HepG2 (cell line): ENCODE data around the gene TMEM170B. TPM values are rescaled to one million over a fixed set of nuclear protein-coding genes. Genes with fewer than 3 reads are reported as not detected.

ENCODE experiments used
- ATAC-seq: fragments of 200-7000 bp; cut with Tn5 transposase; 3 replicates; pipeline ENCODE4 v1.9.1; 2020; ENCODE audit warnings: mild to moderate bottlenecking, moderate library complexity
- BruUV-seq: library from RNA; stranded (reverse); fragments of 400-500 nt; replicated peaks from 2 replicates; lab custom pipeline; 2021; lab: Mats Ljungman, UMichigan
- CTCF ChIA-PET: fragments of 300-600 bp; formaldehyde crosslinking; extraction: SDS; loops from one replicate; lab custom pipeline; 2021; ENCODE audit warnings: low total read pairs, inconsistent platforms, low intra/inter-chr PET ratio; lab: Yijun Ruan, JAX
- POLR2A ChIA-PET: fragments of 350-600 bp; sonication (Branson Sonifier 250); formaldehyde crosslinking; loops from one replicate; lab custom pipeline; 2020; ENCODE audit warnings: antibody characterized with exemption, inconsistent platforms; lab: Yijun Ruan, JAX
- DNase-seq: peaks from one replicate; pipeline ENCODE4 v3.0.0-alpha.2; 2015; ENCODE audit warnings: low spot score
- FAIRE-seq: peaks from 3 replicates; lab custom pipeline; 2011; peaks lifted over from hg19 to GRCh38; lab: Jason Lieb, UNC
- H2AFZ ChIP-seq: one replicate; pipeline ENCODE4 v1.6.1; 2011; ENCODE audit warnings: low read length, inconsistent platforms
- H3K27ac ChIP-seq: fragments of 300-600 bp; 3 replicates; pipeline ENCODE4 v1.8.0; 2011; ENCODE audit warnings: mixed run types, mild to moderate bottlenecking, mixed read lengths, low read length, inconsistent platforms; ENCODE audit not compliant: insufficient read depth; ENCODE audit errors: extremely low read length
- H3K27me3 ChIP-seq, 2 experiments: fragments of 200-600 bp in 1 of 2; 2 replicates in 1 of 2; 3 replicates in 1 of 2; pipeline versions ENCODE4 v1.6.0 to v1.8.0; 2011; ENCODE audit warnings: low read length in 2 of 2, mild to moderate bottlenecking in 2 of 2, moderate library complexity in 2 of 2, inconsistent platforms in 1 of 2; ENCODE audit not compliant: insufficient read depth in 2 of 2, control insufficient read depth in 1 of 2
- H3K36me3 ChIP-seq, 2 experiments: fragments of 200-600 bp in 1 of 2; replicated peaks in 1 of 2; 2 replicates in 1 of 2; 3 replicates in 1 of 2; pipeline versions ENCODE4 v1.5.1 to v1.8.0; 2011; ENCODE audit warnings: low read length in 2 of 2, inconsistent platforms in 1 of 2; ENCODE audit not compliant: insufficient read depth in 2 of 2, control insufficient read depth in 1 of 2
- H3K4me1 ChIP-seq: 2 replicates; pipeline ENCODE4 v1.5.1; 2012; ENCODE audit warnings: low read length, inconsistent platforms; ENCODE audit not compliant: insufficient read depth
- H3K4me2 ChIP-seq: 2 replicates; pipeline ENCODE4 v1.6.0; 2011; ENCODE audit warnings: low read depth, low read length, inconsistent platforms
- H3K4me3 ChIP-seq, 3 experiments: fragments of 200-600 bp in 1 of 3; sonication (generic), shearing (Covaris generic) in 1 of 3; replicated peaks in 1 of 3; 2 replicates each; pipeline ENCODE4 v1.5.1; 2011 to 2016; ENCODE audit warnings: low read length in 3 of 3, inconsistent platforms in 2 of 3, low read depth in 2 of 3, mild to moderate bottlenecking in 2 of 3, control low read depth in 1 of 3, mixed read lengths in 1 of 3; ENCODE audit not compliant: insufficient read depth in 1 of 3
- H3K79me2 ChIP-seq: one replicate; pipeline ENCODE4 v1.6.1; 2011; ENCODE audit warnings: low read length, inconsistent platforms; ENCODE audit not compliant: insufficient read depth
- H3K9ac ChIP-seq: 2 replicates; pipeline ENCODE4 v1.6.0; 2011; ENCODE audit warnings: mild to moderate bottlenecking, low read depth, low read length, inconsistent platforms; ENCODE audit not compliant: insufficient read depth
- H3K9me3 ChIP-seq: 2 replicates; pipeline ENCODE4 v1.5.1; 2012; ENCODE audit warnings: mild to moderate bottlenecking, low read length
- H4K20me1 ChIP-seq: 2 replicates; pipeline ENCODE4 v1.6.0; 2011; ENCODE audit warnings: inconsistent platforms, mild to moderate bottlenecking, low read length, moderate library complexity; ENCODE audit not compliant: insufficient read depth
- CAMTA2 ChIP-seq: sonication (generic); formaldehyde crosslinking; IDR thresholded peaks from 2 replicates; pipeline ENCODE4 v1.4.0; 2020; ENCODE audit warnings: mild to moderate bottlenecking, missing genetic modification reagents, borderline replicate concordance
- MED1 ChIP-seq: sonication (generic); formaldehyde crosslinking; IDR thresholded peaks from 2 replicates; pipeline ENCODE4 v1.4.0; 2020; ENCODE audit warnings: missing genetic modification reagents
- NCOA1 ChIP-seq: sonication (generic); formaldehyde crosslinking; IDR thresholded peaks from 2 replicates; pipeline ENCODE4 v1.9.0; 2021; ENCODE audit warnings: missing genetic modification reagents
- SMARCE1 ChIP-seq: fragments of 450-650 bp; IDR thresholded peaks from 2 replicates; pipeline ENCODE4 v1.6.1; 2017; ENCODE audit warnings: borderline replicate concordance
- ZNF274 ChIP-seq: sonication (generic); formaldehyde crosslinking; IDR thresholded peaks from 2 replicates; pipeline ENCODE4 v1.5.1; 2020; ENCODE audit warnings: mild to moderate bottlenecking, missing genetic modification reagents
- ZNF292 ChIP-seq: sonication (generic); formaldehyde crosslinking; IDR thresholded peaks from 2 replicates; pipeline ENCODE4 v1.8.1; 2022; ENCODE audit warnings: mild to moderate bottlenecking, low read depth, missing genetic modification reagents, borderline replicate concordance
- ZNF354B ChIP-seq: sonication (generic); formaldehyde crosslinking; IDR thresholded peaks from 2 replicates; pipeline ENCODE4 v1.8.0; 2022; ENCODE audit warnings: mild to moderate bottlenecking, missing genetic modification reagents
- ZNF646 ChIP-seq: sonication (generic); formaldehyde crosslinking; IDR thresholded peaks from 2 replicates; pipeline ENCODE4 v1.9.0; 2021; ENCODE audit warnings: mild to moderate bottlenecking, missing genetic modification reagents
- ZNF788 ChIP-seq: sonication (generic); formaldehyde crosslinking; IDR thresholded peaks from 2 replicates; pipeline ENCODE4 v1.5.0; 2020; ENCODE audit warnings: mild to moderate bottlenecking, missing genetic modification reagents, borderline replicate concordance
- WGBS: methylation state at CpG from one replicate; pipeline ENCODE4 v1.1.6; 2017; ENCODE audit warnings: low lambda C conversion rate; 5-methylcytosine and 5-hydroxymethylcytosine counted together
- in situ Hi-C: cut with HindIII; loops from 2 replicates; pipeline ENCODE4 v1.10.0; 2017; ENCODE audit warnings: low pct_unique_long_range_greater_than_20kb; ENCODE audit not compliant: extremely low pct_ligation_motif_present
- intact Hi-C: fragments of 100-400 bp; cut with micrococcal nuclease; formaldehyde crosslinking; loops from one replicate; pipeline ENCODE4 v1.10.0; 2022; ENCODE audit not compliant: unreplicated experiment
- polyA plus RNA-seq, 8 experiments: library from polyadenylated mRNA; depleted of rRNA in 3 of 8; stranded (reverse) in 7 of 8; unstranded in 1 of 8; fragments of >200 nt; fragmentation: Illumina TruSeq in 4 of 8; extraction: Trizol in 4 of 8; gene quantifications; 2 replicates each; pipeline versions ENCODE4 v1.2.1 to v1.2.3, GENCODE V29; 2011 to 2016; ENCODE audit warnings: low read depth in 4 of 8, missing spikeins in 1 of 8, mixed read lengths in 1 of 8; ENCODE audit not compliant: insufficient read depth in 1 of 8
- total RNA-seq, 5 experiments: library from RNA; depleted of rRNA; stranded (reverse); fragments of >200 nt; fragmentation: Illumina TruSeq; extraction: Trizol; gene quantifications; 2 replicates each; pipeline ENCODE4 v1.2.3, GENCODE V29; 2016; ENCODE audit warnings: low read depth in 1 of 5
- TF ChIP-seq, protein P1 (sequence below): sonication (generic); formaldehyde crosslinking; IDR thresholded peaks from 2 replicates; pipeline ENCODE4 v1.4.0; 2020; ENCODE audit warnings: mild to moderate bottlenecking, missing genetic modification reagents

Gene TMEM170B
- total and polyA plus RNA-seq, 2 of the 13 experiments (the other 11 are each of a cell fraction or from before 2014, with no cell fraction given): 3.3 to 9.4 TPM

DNA sequence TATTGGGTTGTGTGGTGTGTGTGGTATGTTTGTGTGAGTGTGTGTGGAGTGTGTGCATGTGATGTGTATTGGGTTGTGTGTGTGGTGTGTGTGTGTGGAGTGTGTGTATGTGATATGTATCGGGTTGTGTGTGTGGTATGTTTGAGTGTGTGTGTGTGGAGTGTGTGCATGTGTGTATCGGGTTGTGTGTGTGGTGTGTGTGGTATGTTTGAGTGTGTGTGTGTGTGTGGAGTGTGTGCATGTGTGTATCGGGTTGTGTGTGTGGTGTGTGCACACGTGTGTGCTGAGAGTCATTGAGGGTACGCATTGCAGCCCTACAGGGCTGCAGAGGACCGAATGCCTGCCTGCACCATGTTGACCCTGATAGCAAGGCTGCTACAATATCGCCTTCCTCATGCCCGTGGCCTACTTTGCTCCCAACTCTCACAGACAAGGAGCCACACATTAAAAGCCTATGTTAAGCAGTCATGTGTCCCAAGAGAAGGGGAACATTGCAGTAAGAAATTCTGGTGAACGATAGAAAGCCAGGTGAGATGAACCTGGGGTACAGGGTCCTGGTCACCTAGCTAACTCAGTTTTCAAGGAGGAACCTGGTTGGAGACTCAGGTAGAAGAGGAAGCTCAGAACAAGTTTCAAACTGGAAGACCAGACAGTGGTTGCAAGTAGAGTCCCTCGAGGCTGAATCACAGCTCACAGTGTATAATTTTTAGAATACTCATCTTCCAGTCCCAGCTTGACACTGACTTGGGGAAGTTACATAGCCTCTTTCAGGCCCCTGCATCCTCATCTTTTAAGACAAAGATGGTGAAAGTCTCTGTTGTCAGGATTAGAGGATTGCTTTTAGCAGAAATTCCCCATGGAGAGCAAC, 45.7 kb upstream of the TMEM170B start (continued):
- TF ChIP-seq ZNF646 (CRISPR knock-in tag): peak; percentile 93
- 0 out of 2 replicates have a peak, but pooled peaks have one; percentile 27 for TF ChIP-seq ZNF788 (CRISPR knock-in tag)

GRCh38 chr6:11492464-11493290, 44.9 kb upstream of the TMEM170B start:
- ATAC-seq (no peak), FAIRE-seq (no peak), DNase-seq (no peak)
- H3K79me2 ChIP-seq: no peaks in the 10 kb centered on the region
- H4K20me1 ChIP-seq: no peaks in the 10 kb centered on the region
- no peak overlapping the region for H3K9ac ChIP-seq
- H3K27ac ChIP-seq: no peak overlapping the region
- H3K4me2 ChIP-seq: no peak overlapping the region
- WGBS: 98% methylated on average over 11 of the region's 11 CpGs
- H2AFZ ChIP-seq: peak overlapping the region; percentile 35
- no peak overlapping the region for H3K4me3 ChIP-seq
- POLR2A ChIA-PET: no interaction called here
- peaks cover 61% of the 10 kb centered on the region for H3K4me1 ChIP-seq
- no peaks in the 10 kb centered on the region for H3K27me3 ChIP-seq
- H3K9me3 ChIP-seq: no peaks in the 10 kb centered on the region
- no peaks in the 10 kb centered on the region for H3K36me3 ChIP-seq
- intact Hi-C loops (no loop called here), in situ Hi-C loops (loop anchor here (10.0 kb wide), 2 partner anchors 128 to 538 kb away; no protein-coding TSS in a partner anchor)
- CTCF ChIA-PET: no interaction called here
- no TSS peak for BruUV-seq
- TF ChIP-seq MED1 (CRISPR knock-in tag) (0 out of 2 replicates have a peak, but pooled peaks have one; percentile 18), CAMTA2 (CRISPR knock-in tag) (no peak), ZNF354B (CRISPR knock-in tag) (0 out of 2 replicates have a peak, but pooled peaks have one; percentile 46), NCOA1 (no peak), SMARCE1 (no peak), ZNF788 (CRISPR knock-in tag) (no peak), ZNF292 (CRISPR knock-in tag) (0 out of 2 replicates have a peak, but pooled peaks have one; percentile 27), ZNF274 (no peak)
- TF ChIP-seq, protein P1, sequence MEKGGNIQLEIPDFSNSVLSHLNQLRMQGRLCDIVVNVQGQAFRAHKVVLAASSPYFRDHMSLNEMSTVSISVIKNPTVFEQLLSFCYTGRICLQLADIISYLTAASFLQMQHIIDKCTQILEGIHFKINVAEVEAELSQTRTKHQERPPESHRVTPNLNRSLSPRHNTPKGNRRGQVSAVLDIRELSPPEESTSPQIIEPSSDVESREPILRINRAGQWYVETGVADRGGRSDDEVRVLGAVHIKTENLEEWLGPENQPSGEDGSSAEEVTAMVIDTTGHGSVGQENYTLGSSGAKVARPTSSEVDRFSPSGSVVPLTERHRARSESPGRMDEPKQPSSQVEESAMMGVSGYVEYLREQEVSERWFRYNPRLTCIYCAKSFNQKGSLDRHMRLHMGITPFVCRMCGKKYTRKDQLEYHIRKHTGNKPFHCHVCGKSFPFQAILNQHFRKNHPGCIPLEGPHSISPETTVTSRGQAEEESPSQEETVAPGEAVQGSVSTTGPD: 0 out of 2 replicates have a peak, but pooled peaks have one; percentile 10
